HG03139 (cell line): Measurements from ENCODE around the gene TCEAL2.
"Not testable (repeated sequence)": the region's sequence is repeated elsewhere in the genome, so short reads cannot be mapped to it uniquely, and the experiment has no call there.

Experiments used
- ATAC-seq: cut with Tn5 transposase; IDR thresholded peaks from one replicate; pipeline ENCODE4 v1.9.1; 2021; ENCODE audit not compliant: unreplicated experiment

The TCEAL2 gene

GRCh38 chrX:102125436-102125835 is at the start of gene TCEAL2:
TSS of gene TCEAL2 (plus strand) at chrX:102125679. CDS start at chrX:102126831, 1,152 bp downstream.
- not testable (repeated sequence) for ATAC-seq

GRCh38 chrX:102077426-102077825 is 48.1 kb upstream of the TCEAL2 start:
- ATAC-seq, result no peak

- ATAC-seq, result no peak
Measured at GRCh38 chrX:102085706-102086105, 39.8 kb upstream of the TCEAL2 start.

GRCh38 chrX:102113367-102113766 is 12.1 kb upstream of the TCEAL2 start:
- ATAC-seq, result no peak

GRCh38 chrX:102115748-102116147 is 9.7 kb upstream of the TCEAL2 start:
- ATAC-seq, result no peak

GRCh38 chrX:102125014-102125413 is 465 bp upstream of the TCEAL2 start:
- not testable (repeated sequence) for ATAC-seq

GRCh38 chrX:102126080-102126818 is 770 bp downstream of the TCEAL2 start:
- ATAC-seq, result not testable (repeated sequence)

- ATAC-seq, result no peak
Measured at GRCh38 chrX:102126863-102127262, 1.4 kb downstream of the TCEAL2 start.

- ATAC-seq, result no peak
Measured at GRCh38 chrX:102129473-102129872, 4.0 kb downstream of the TCEAL2 start.

GRCh38 chrX:102138064-102138463 is 12.6 kb downstream of the TCEAL2 start:
- no peak for ATAC-seq

GRCh38 chrX:102140876-102141275 is 15.4 kb downstream of the TCEAL2 start:
- ATAC-seq, result not testable (repeated sequence)

GRCh38 chrX:102141631-102142030 is 16.2 kb downstream of the TCEAL2 start:
- ATAC-seq, result not testable (repeated sequence)

GRCh38 chrX:102142274-102142673 is 16.8 kb downstream of the TCEAL2 start, which contains the start of gene TCEAL6:
TSS of gene TCEAL6 (minus strand) at chrX:102142481.
- not testable (repeated sequence) for ATAC-seq

- ATAC-seq, result no peak
Measured at GRCh38 chrX:102154218-102154860, 28.9 kb downstream of the TCEAL2 start.

GRCh38 chrX:102154900-102155805 is 29.7 kb downstream of the TCEAL2 start:
- ATAC-seq, result peak; percentile 22

GRCh38 chrX:102155806-102156179 is 30.3 kb downstream of the TCEAL2 start, which contains the start of gene BEX5:
TSS of gene BEX5 (minus strand) at chrX:102155977. CDS start at chrX:102154265, 1,712 bp downstream.
- ATAC-seq, result peak; percentile 75
